H1 (cell line): ENCODE measurements around the gene ARFGEF3. TPM values are rescaled to one million over a fixed set of nuclear protein-coding genes. Genes with fewer than 3 reads are reported as not detected.

ENCODE experiments used
- CTCF ChIA-PET: fragments of 300-600 bp; sonication (Branson Sonifier 250); formaldehyde crosslinking; loops from one replicate; lab custom pipeline; 2021; ENCODE audit not compliant: partially characterized antibody; lab: Charles Lee
- POLR2A ChIA-PET: fragments of 300-600 bp; sonication (Branson Sonifier 250); formaldehyde crosslinking; loops from one replicate; lab custom pipeline; 2021; ENCODE audit warnings: inconsistent platforms; ENCODE audit not compliant: partially characterized antibody; lab: Charles Lee
- DNase-seq, 2 experiments: peaks; one replicate each; pipeline versions ENCODE4 v3.0.0 to v3.0.0-alpha.2; 2010 to 2022; ENCODE audit warnings: low spot score in 2 of 2, low read depth in 1 of 2, mixed read lengths in 1 of 2
- FAIRE-seq: peaks from 2 replicates; lab custom pipeline; 2011; peaks lifted over from hg19 to GRCh38; lab: Jason Lieb, UNC
- H2AFZ ChIP-seq: 2 replicates; pipeline ENCODE4 v1.8.1; 2012; ENCODE audit warnings: low read length, inconsistent platforms
- H2AK5ac ChIP-seq: 2 replicates; pipeline ENCODE4 v1.6.1; 2013; ENCODE audit warnings: low read depth, low read length
- H2BK120ac ChIP-seq: replicated peaks from 2 replicates; pipeline ENCODE3; 2013; ENCODE audit warnings: low read depth, low read length, inconsistent platforms
- H2BK12ac ChIP-seq: 2 replicates; pipeline ENCODE4 v1.6.1; 2013; ENCODE audit warnings: low read depth, low read length
- H2BK15ac ChIP-seq: 2 replicates; pipeline ENCODE4 v1.6.1; 2013; ENCODE audit warnings: low read length
- H2BK20ac ChIP-seq: 2 replicates; pipeline ENCODE4 v1.6.1; 2013; ENCODE audit warnings: low read length
- H2BK5ac ChIP-seq: 2 replicates; pipeline ENCODE4 v1.6.1; 2013; ENCODE audit warnings: low read depth, low read length
- H3K14ac ChIP-seq: 2 replicates; pipeline ENCODE4 v1.6.1; 2013; ENCODE audit warnings: inconsistent platforms; ENCODE audit not compliant: insufficient read length
- H3K18ac ChIP-seq: 2 replicates; pipeline ENCODE4 v1.6.1; 2013; ENCODE audit warnings: low read length; ENCODE audit errors: extremely low read depth
- H3K23ac ChIP-seq: 2 replicates; pipeline ENCODE4 v1.6.1; 2013; ENCODE audit warnings: inconsistent platforms; ENCODE audit not compliant: insufficient read length
- H3K23me2 ChIP-seq: 2 replicates; pipeline ENCODE4 v1.6.1; 2013; ENCODE audit warnings: low read depth, low read length
- H3K27ac ChIP-seq: 2 replicates; pipeline ENCODE4 v1.6.1; 2011; ENCODE audit warnings: low read depth, low read length, inconsistent platforms
- H3K27me3 ChIP-seq, 4 experiments: replicated peaks in 1 of 4; 1 replicate in 1 of 4; 2 replicates in 3 of 4; pipeline versions ENCODE4 v1.6.1 to v1.8.1; 2011 to 2013; ENCODE audit warnings: low read length in 3 of 4, mild to moderate bottlenecking in 3 of 4, inconsistent platforms in 2 of 4, mixed read lengths in 2 of 4, moderate library complexity in 1 of 4; ENCODE audit not compliant: control insufficient read depth in 3 of 4, insufficient read depth in 3 of 4; ENCODE audit errors: extremely low read depth in 1 of 4
- H3K36me3 ChIP-seq, 4 experiments: 2 replicates each; pipeline versions ENCODE4 v1.6.1 to v1.8.1; 2011 to 2013; ENCODE audit warnings: mild to moderate bottlenecking in 4 of 4, low read length in 3 of 4, moderate library complexity in 2 of 4, control low read depth in 1 of 4, inconsistent platforms in 1 of 4; ENCODE audit not compliant: insufficient read depth in 4 of 4, control insufficient read depth in 2 of 4
- H3K4ac ChIP-seq: replicated peaks from 2 replicates; pipeline ENCODE3; 2013; ENCODE audit warnings: low read length, low read depth, mixed read lengths, inconsistent platforms; ENCODE audit not compliant: insufficient read length
- H3K4me1 ChIP-seq, 4 experiments: replicated peaks in 1 of 4; 1 replicate in 1 of 4; 2 replicates in 3 of 4; pipeline versions ENCODE4 v1.6.1 to v1.8.1; 2011 to 2013; ENCODE audit warnings: low read length in 3 of 4, inconsistent platforms in 2 of 4, mixed read lengths in 1 of 4; ENCODE audit not compliant: insufficient read depth in 4 of 4, control insufficient read depth in 3 of 4
- H3K4me2 ChIP-seq, 2 experiments: 2 replicates each; pipeline versions ENCODE4 v1.6.1 to v1.8.1; 2011 to 2013; ENCODE audit warnings: low read depth in 2 of 2, low read length in 2 of 2, control low read depth in 1 of 2, inconsistent platforms in 1 of 2, mild to moderate bottlenecking in 1 of 2; ENCODE audit not compliant: insufficient read depth in 1 of 2
- H3K4me3 ChIP-seq, 4 experiments: fragments of 200-600, 300-600 bp in 1 of 4; sonication (generic), shearing (Covaris generic), sonication (Bioruptor Twin) in 1 of 4; 2 replicates each; pipeline versions ENCODE4 v1.5.1 to v1.8.1; 2011 to 2016; ENCODE audit warnings: low read length in 4 of 4, low read depth in 3 of 4, control low read depth in 2 of 4, inconsistent platforms in 2 of 4, mild to moderate bottlenecking in 2 of 4, mixed read lengths in 1 of 4, moderate library complexity in 1 of 4; ENCODE audit not compliant: insufficient read depth in 2 of 4; ENCODE audit errors: extremely low read depth in 1 of 4
- H3K56ac ChIP-seq: replicated peaks from 2 replicates; pipeline ENCODE3; 2013; ENCODE audit warnings: low read depth, mild to moderate bottlenecking, mixed read lengths, low read length, inconsistent platforms; ENCODE audit not compliant: insufficient read length
- H3K79me1 ChIP-seq: 2 replicates; pipeline ENCODE4 v1.6.1; 2013; ENCODE audit warnings: low read depth, low read length, control low read depth
- H3K79me2 ChIP-seq, 2 experiments: 2 replicates each; pipeline versions ENCODE4 v1.6.1 to v1.8.1; 2012 to 2013; ENCODE audit warnings: low read length in 2 of 2, mild to moderate bottlenecking in 2 of 2, inconsistent platforms in 1 of 2; ENCODE audit not compliant: insufficient read depth in 2 of 2, control insufficient read depth in 1 of 2
- H3K9ac ChIP-seq, 4 experiments: replicated peaks in 1 of 4; 1 replicate in 1 of 4; 2 replicates in 3 of 4; pipeline versions ENCODE4 v1.6.1 to v1.8.1; 2011 to 2013; ENCODE audit warnings: low read depth in 3 of 4, low read length in 3 of 4, control low read depth in 2 of 4, mild to moderate bottlenecking in 2 of 4, moderate library complexity in 2 of 4, inconsistent platforms in 1 of 4; ENCODE audit errors: extremely low read depth in 1 of 4
- H3K9me3 ChIP-seq, 2 experiments: 2 replicates each; pipeline versions ENCODE4 v1.6.1 to v1.8.1; 2012 to 2013; ENCODE audit warnings: mild to moderate bottlenecking in 2 of 2, moderate library complexity in 2 of 2, control low read depth in 1 of 2, inconsistent platforms in 1 of 2, low read depth in 1 of 2, low read length in 1 of 2, mixed read lengths in 1 of 2; ENCODE audit not compliant: insufficient read depth in 2 of 2
- H4K20me1 ChIP-seq, 2 experiments: replicated peaks in 1 of 2; 2 replicates each; pipeline versions ENCODE3 to v1.8.1; 2011 to 2013; ENCODE audit warnings: inconsistent platforms in 2 of 2, low read length in 2 of 2, mild to moderate bottlenecking in 1 of 2; ENCODE audit not compliant: insufficient read depth in 2 of 2, control insufficient read depth in 1 of 2
- H4K5ac ChIP-seq: 2 replicates; pipeline ENCODE4 v1.6.1; 2013; ENCODE audit warnings: low read length, low read depth, mixed read lengths, inconsistent platforms; ENCODE audit not compliant: insufficient read length
- H4K8ac ChIP-seq: 2 replicates; pipeline ENCODE4 v1.8.0; 2013; ENCODE audit warnings: mild to moderate bottlenecking, moderate library complexity, low read length, inconsistent platforms; ENCODE audit not compliant: insufficient read depth; ENCODE audit errors: extremely low read depth
- H4K91ac ChIP-seq: replicated peaks from 2 replicates; pipeline ENCODE3; 2013; ENCODE audit warnings: low read length, mixed read lengths, inconsistent platforms; ENCODE audit not compliant: insufficient read length
- RNF2 ChIP-seq: fragments of 200-900, 300-1000 bp; sonication (generic); IDR thresholded peaks from 2 replicates; pipeline ENCODE4 v1.7.1; 2016; ENCODE audit warnings: borderline replicate concordance, low read depth, mild to moderate bottlenecking, antibody characterized with exemption, low read length; ENCODE audit not compliant: poor library complexity, severe bottlenecking; ENCODE audit errors: missing control alignments
- WGBS, 2 experiments: shearing (Covaris generic) in 1 of 2; methylation state at CpG; one replicate each; pipeline versions ENCODE4 v1.1.6 to v1.1.7; 2013 to 2015; ENCODE audit warnings: low lambda C conversion rate in 2 of 2, mixed read lengths in 2 of 2, inconsistent platforms in 1 of 2, low coverage in 1 of 2, missing lambda C conversion rate in 1 of 2; ENCODE audit not compliant: insufficient replicate concordance in 2 of 2, insufficient coverage in 1 of 2, insufficient read length in 1 of 2; ENCODE audit errors: extremely low coverage in 1 of 2, missing lambda C conversion rate in 1 of 2; 5-methylcytosine and 5-hydroxymethylcytosine counted together
- polyA plus RNA-seq, 7 experiments: library from polyadenylated mRNA; depleted of rRNA in 3 of 7; stranded (reverse) in 5 of 7; unstranded in 2 of 7; fragments of >200 nt in 5 of 7; fragments of 200-250 nt in 2 of 7; gene quantifications; 1 replicate in 5 of 7; 2 replicates in 1 of 7; 4 replicates in 1 of 7; pipeline versions ENCODE4 v1.2.1 to v1.2.3, GENCODE V29; 2011 to 2013; ENCODE audit warnings: missing spikeins in 2 of 7, mixed read lengths in 2 of 7
- total RNA-seq: library from RNA; stranded (reverse); fragmentation: NEBNext Ultra II Directional; extraction: Animal tissue kit (Norgen Biotek cat#: 25700); gene quantifications from 2 replicates; pipeline ENCODE4 v1.2.1, GENCODE V29; 2021

The ARFGEF3 gene
- total and polyA plus RNA-seq, 2 of the 8 experiments (the other 6 are each of a cell fraction or from before 2014, with no cell fraction given): 5.8 to 23.2 TPM

DNA sequence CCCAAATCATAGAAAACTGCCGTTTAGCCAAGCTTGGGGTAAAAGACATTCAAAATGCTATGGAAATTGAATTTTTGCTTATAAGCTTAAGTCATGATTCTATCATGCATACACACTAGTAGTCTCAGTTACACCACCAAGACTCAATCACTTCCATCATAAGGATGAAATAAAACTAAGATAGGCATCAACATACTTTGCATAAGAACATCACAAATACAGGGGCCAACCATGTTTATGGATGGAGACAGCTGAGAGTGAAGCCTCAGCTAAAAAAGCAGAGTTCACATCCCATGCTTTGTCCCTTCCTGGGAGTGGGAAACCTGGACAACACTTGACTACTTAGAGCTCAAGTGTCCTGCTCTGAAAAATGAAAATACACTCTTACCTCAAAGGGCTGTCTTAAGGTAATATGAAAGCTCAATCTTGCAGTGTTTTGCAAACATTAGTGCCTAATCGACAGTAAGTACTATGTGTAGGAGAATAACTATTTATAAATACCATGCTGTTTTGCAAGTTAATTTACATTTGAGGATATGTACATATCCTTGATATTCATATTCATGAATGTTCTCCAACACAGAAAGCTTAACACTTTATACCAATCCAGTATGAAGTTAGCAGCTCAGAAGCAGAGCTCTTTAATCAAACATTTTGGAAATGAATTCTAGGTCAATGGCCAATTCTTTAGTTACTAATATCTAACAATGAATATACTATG, 184.0 kb downstream of the ARFGEF3 start:
- H2BK120ac ChIP-seq: no peak overlapping the region
- CTCF ChIA-PET: interaction anchor here (1.0 to 2.6 kb wide), 8 partner anchors 14 to 243 kb away, joined by 3 to 13 read pairs (median 4); partner anchors contain the start of gene HEBP2

More for the DNA sequence above, 184.0 kb downstream of the ARFGEF3 start:
- Histone ChIP-seq H2BK15ac (no peak overlapping the region), H3K27me3 (no peaks in the 10 kb centered on the region), H4K8ac (no peak overlapping the region), H2AK5ac (no peak overlapping the region), H3K9ac (no peak overlapping the region), H2BK20ac (no peak overlapping the region), H4K5ac (no peak overlapping the region), H3K4me3 (no peak overlapping the region), H3K23me2 (no peaks in the 10 kb centered on the region), H2BK5ac (no peak overlapping the region), H2AFZ (no peak overlapping the region), H3K18ac (no peak overlapping the region), H4K91ac (no peak overlapping the region), H3K9me3 (no peaks in the 10 kb centered on the region), H3K27ac (no peak overlapping the region), H3K23ac (no peak overlapping the region), H3K56ac (no peak overlapping the region), H4K20me1 (no peaks in the 10 kb centered on the region), H3K4ac (no peak overlapping the region), H3K4me1 (peaks cover 0 to 3% (median 1%) of the 10 kb centered on the region in 4 experiments; a peak in 3 of 7 replicates), H3K36me3 (no peaks in the 10 kb centered on the region), H2BK12ac (no peak overlapping the region), H3K79me2 (no peaks in the 10 kb centered on the region), H3K4me2 (no peak overlapping the region), H3K79me1 (no peaks in the 10 kb centered on the region), H3K14ac (no peak overlapping the region)
- WGBS, 2 experiments: 90% methylated on average over 2 of the region's 2 CpGs; no CpG with 5 or more reads in 1 of the 2 experiments
- POLR2A ChIA-PET: interaction anchor here (1.3 kb wide), 1 partner anchor 58 kb away, joined by 4 read pairs; the partner anchor contains the start of gene HEBP2
- DNase-seq: no peak
- peak; percentile 19 for FAIRE-seq
- TF ChIP-seq RNF2: no peak
- TF ChIP-seq, all 59 proteins: peak for 0
